ENCODE data around the gene SLC17A1.

The SLC17A1 gene

GRCh38 chr6:25831532-25832306, at the start of gene SLC17A1:
TSS of gene SLC17A1 (minus strand) at chr6:25832052. CDS start at chr6:25830557, 1,495 bp downstream.
- DNase-seq (ENCODE audit: low spot score) = no peak

- no peak for DNase-seq (ENCODE audit: low spot score)
Observed at GRCh38 chr6:25880601-25881000, 48.7 kb upstream of the SLC17A1 start.

- no peak for DNase-seq (ENCODE audit: low spot score)
Observed at GRCh38 chr6:25878721-25879322, 47.0 kb upstream of the SLC17A1 start.

- DNase-seq (ENCODE audit: low spot score) = no peak
Observed at GRCh38 chr6:25875926-25876602, 44.2 kb upstream of the SLC17A1 start.

GRCh38 chr6:25875563-25875905, 43.7 kb upstream of the SLC17A1 start:
- no peak for DNase-seq (ENCODE audit: low spot score)

- no peak for DNase-seq (ENCODE audit: low spot score)
Observed at GRCh38 chr6:25874822-25875562, 43.1 kb upstream of the SLC17A1 start.

- DNase-seq (ENCODE audit: low spot score) = no peak
Observed at GRCh38 chr6:25874118-25874517, 42.3 kb upstream of the SLC17A1 start, which contains the start of gene SLC17A3. TSS of gene SLC17A3 (minus strand) at chr6:25874243. CDS start at chr6:25868387, 5,856 bp downstream.

GRCh38 chr6:25872814-25873213, 41.0 kb upstream of the SLC17A1 start:
- no peak for DNase-seq (ENCODE audit: low spot score)

- DNase-seq (ENCODE audit: low spot score) = no peak
Observed at GRCh38 chr6:25869840-25870239, 38.0 kb upstream of the SLC17A1 start.

- DNase-seq (ENCODE audit: low spot score) = no peak
Observed at GRCh38 chr6:25868436-25869183, 36.8 kb upstream of the SLC17A1 start.

GRCh38 chr6:25866011-25866410, 34.2 kb upstream of the SLC17A1 start:
- no peak for DNase-seq (ENCODE audit: low spot score)

- no peak for DNase-seq (ENCODE audit: low spot score)
Observed at GRCh38 chr6:25863360-25863759, 31.5 kb upstream of the SLC17A1 start.

- DNase-seq (ENCODE audit: low spot score) = no peak
Observed at GRCh38 chr6:25862199-25862598, 30.3 kb upstream of the SLC17A1 start.

GRCh38 chr6:25852756-25853155, 20.9 kb upstream of the SLC17A1 start:
- no peak for DNase-seq (ENCODE audit: low spot score)

GRCh38 chr6:25851961-25852360, 20.1 kb upstream of the SLC17A1 start:
- no peak for DNase-seq (ENCODE audit: low spot score)

GRCh38 chr6:25844518-25844917, 12.7 kb upstream of the SLC17A1 start:
- no peak for DNase-seq (ENCODE audit: low spot score)

- DNase-seq (ENCODE audit: low spot score) = no peak
Observed at GRCh38 chr6:25842526-25842925, 10.7 kb upstream of the SLC17A1 start.

GRCh38 chr6:25835442-25836283, 3.8 kb upstream of the SLC17A1 start:
- DNase-seq (ENCODE audit: low spot score) = no peak

- no peak for DNase-seq (ENCODE audit: low spot score)
Observed at GRCh38 chr6:25834950-25835349, 3.1 kb upstream of the SLC17A1 start.

GRCh38 chr6:25833136-25833535, 1.3 kb upstream of the SLC17A1 start:
- DNase-seq (ENCODE audit: low spot score) = no peak

GRCh38 chr6:25832670-25833069, 818 bp upstream of the SLC17A1 start:
- no peak for DNase-seq (ENCODE audit: low spot score)

Measured in iPS-NIHi11 (cell line).